ENCODE results near the gene APBA2.
"Not testable (repeated sequence)": the region's sequence is repeated elsewhere in the genome, so short reads cannot be mapped to it uniquely, and the experiment has no call there.

Gene APBA2

DNA sequence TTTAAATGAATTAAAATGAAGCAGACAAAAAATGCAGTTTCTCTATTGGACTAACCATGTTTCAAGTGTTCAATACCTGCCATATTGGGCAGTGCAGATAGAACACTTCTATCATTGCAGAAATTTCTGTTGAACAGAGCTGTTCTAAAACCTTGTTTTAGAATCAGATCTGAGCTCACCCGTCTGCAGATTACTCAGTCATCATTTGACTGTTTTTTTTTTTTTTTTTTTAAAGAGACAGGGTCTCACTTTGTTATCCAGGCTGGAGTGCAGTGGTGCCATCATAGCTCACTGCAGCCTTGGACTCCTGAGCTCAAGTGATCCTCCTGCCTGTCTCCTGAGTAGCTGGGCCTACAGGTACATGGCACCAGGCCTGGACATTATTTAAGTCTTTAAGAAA lies 128.7 kb downstream of the APBA2 start:
- DNase-seq: no peak

DNA sequence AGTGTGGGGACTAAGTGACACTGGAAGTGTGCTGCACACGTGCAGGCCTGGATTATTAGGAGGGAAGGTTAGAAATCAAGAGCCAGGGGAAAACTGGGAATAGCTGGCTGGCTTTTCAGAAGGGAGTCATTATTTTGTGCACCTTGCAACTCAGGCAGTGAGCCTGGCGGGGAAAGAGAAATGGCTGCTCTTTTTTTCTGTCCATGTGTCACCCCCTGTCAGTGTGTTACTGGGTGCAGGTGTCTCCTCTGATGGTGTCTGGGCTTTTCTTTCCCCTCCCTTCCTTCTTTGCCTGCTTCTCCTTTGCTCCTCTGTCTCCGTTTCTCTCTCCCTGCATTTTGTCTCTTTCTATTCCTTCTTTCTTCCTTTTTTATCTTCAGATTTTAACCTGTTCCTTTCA lies 130.7 kb downstream of the APBA2 start:
- DNase-seq: no peak

DNA sequence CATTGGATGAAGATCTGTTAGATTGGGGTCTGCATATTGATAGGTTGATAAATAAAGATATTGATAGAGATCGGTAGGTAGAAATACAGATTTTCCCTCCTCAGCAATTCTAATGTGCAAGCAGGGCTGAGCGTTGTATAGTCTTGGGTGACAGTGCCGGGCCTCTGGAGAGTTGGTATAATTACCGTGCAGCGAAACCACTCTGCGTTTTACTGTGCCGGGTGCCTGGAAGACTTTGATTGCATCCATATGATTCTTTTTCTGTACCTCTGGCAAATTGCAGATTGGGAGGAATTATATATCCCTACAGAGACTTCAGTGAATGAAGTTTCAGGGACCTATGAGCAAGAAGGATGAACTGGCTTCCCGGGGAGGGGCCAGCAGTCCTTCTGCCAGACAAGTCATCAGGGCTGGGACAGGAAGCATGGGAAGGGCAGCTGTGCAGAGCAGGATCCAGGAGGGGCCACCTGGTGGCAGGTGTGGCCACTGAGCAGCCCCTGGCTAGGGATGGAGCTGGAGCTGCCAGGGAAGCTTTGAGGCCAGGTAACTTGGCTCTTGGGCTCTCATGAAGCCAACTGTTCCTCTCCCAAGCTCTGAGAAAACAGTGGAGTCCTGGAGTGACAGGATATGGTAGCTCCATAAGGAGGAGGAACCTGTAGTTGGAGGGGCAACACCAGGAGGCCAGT lies 132.5 kb downstream of the APBA2 start:
- no peak for DNase-seq

DNA sequence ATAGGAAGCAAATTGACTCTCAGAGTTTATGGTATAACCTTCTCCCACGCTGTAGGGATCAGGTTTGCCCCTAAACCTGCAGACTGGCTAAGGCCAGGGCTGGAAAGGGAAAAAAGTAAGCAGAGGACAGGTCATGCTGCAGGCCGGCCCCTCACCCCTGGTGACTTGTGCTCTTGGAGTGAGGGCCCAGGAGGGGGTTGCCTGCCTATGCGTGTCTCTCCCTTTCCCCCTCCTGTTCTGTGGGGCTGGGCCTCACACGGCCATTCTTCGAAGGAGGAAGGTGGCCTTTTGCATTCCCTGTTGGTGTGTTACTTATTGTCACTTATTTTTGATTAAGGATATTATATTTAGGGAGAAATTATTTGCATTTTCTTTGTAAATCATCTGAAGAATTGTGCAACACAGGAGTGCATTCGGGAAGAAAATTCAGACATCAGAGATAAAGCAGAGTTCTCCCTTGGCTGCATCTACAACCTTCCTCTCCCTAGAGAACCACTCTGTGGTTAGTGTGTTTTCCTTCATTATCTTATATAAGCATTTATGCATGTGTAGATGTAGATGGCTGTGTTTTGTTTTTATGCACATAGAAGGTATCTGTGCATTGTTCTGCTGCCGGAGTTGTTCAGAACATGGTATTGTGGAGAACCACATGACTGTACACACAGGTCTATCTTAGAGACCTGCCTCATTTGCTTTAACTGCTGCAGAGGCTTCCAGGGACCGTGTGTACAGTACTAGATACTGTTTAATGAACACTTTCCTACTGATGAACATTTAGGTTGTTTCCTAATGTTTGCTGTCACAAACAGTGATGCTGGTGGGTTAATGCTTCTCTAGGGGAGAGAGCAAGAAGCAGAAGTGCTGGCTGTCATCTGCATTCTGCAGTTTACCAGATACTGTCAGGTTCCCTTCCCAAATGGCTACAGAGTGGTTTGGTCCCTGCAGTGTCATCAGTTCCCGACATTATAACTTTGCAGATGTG lies 133.5 kb downstream of the APBA2 start:
- DNase-seq: no peak

DNA sequence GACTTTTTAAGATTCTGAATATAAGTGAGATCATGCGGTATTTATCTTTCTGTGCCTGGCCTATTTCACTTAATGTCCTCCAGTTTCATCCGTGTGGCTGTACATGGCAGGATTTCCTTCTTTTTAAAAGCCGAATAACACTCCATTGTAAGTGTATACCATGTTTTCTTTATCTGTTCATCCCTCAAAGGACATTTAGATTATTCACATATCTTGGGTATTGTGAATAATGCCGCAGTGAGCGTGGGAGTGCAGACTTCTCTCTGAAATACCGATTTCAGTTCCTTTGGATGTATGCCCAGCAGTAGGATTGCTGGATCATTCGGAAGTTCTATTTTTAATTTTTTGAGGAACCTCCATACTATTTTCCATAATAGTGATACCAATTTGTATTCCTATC lies 136.1 kb downstream of the APBA2 start:
- DNase-seq: no peak

DNA sequence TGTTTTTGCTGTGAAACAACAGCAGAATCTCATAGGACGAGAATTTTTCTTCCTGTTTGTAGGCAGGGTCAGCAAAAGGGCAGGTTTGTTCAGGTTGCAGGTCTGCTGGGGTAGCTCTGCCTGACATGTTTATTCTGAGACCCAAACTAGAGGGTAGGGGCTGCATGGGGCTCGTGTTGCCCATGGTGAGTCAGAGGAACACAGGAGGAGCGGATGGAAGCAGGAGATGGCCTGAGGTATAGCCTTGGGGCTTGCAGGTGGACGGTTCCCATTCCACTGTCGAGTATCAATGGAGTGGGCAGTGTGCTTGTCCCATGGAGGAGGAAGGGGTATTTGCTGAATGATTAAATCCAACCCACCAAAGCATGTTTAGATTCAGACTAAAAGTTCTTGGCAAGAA lies 138.9 kb downstream of the APBA2 start:
- no peak for DNase-seq

DNA sequence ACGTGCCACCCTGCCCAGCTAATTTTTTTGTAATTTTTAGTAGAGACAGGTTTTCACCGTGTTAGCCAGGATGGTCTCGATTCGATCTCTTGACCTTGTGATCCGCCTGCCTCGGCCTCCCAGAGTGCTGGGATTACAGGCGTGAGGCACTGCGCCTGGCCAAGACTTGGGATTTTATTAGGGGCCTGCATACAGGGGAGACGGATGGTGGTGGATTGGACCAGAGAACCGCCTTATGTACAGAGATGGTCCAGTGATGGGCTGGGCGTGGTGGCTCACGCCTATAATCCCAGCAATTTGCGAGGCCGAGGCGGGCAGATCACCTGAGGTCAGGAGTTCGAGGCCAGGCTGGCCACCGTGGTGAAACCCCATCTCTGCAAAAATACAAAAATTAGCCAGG lies 139.6 kb downstream of the APBA2 start:
- DNase-seq: not testable (repeated sequence)

DNA sequence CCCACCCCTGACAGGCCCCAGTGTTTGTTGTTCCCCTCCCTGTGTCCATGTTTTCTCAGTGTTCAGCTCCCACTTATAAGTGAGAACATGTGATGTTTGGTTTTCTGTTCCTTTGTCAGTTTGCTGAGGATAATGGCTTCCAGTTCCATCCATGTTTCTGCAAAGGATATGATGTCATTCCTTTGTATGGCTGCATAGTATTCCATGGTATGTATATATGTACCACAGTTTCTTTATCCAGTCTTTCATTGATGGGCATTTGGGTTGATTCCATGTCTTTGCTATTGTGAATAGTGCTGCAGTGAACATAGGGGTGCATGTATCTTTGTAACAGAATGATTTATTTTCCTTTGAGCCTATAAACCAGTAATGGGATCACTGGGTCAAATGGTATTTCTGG lies 142.4 kb downstream of the APBA2 start:
- DNase-seq: not testable (repeated sequence)

DNA sequence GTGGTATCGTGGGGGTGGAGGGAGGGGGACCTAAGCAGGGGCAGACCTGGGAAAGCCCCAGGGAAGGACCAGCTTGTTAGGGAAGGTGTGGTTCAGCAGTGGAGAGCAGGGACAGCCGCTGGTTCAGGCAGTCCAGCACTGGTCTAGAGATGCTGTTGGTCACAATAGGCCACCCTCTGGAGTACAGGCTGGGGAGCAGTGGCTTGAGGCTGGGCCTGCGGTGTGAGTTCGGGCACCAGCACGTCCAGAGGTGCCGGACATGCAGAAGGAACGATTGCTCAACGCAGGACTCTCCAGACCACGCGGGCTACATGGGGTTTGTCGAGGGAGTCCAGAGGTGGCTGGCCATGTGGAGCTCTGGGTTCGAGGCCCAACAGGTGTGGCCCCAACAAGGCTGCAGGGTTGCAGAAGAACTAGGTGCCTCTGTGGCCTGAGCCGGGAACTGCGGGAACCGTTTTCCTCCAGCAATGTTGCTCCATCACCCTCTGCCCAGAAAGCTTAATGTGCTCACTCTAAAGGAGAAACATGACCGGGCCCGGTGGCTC lies 143.9 kb downstream of the APBA2 start:
- no peak for DNase-seq

DNA sequence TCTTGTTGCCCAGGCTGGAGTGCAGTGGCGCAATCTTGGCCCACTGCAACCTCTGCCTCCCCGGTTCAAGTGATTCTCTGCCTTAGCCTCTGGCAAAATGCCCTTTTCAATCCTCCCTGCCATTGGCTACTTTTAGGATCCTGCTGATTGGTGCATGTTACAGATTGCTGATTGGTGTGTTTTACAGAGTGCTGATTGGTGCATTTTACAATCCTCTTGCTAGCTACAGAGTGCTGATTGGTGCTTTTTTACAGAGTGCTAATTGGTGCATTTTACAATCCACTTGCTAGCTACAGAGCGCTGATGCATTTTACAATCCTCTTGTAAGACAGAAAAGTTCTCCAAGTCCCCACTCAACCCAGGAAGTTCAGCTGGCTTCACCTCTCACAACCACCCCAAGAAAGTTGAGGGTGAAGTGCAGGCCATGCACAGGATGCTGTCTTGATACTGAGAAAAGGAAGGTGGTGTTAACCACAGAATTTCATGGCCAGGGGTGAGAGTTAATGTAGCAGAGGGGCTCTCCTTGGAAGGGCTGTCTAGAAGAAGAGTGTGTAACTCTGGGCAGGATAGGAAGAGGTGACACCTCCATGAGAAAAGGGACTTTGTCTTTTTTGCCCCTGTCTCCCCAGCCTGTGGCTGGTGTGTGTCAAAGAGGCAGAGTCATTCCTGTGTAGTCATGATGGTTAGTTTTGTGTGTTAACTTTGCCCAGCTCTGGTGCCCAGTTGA lies 145.9 kb downstream of the APBA2 start:
- DNase-seq: no peak

DNA sequence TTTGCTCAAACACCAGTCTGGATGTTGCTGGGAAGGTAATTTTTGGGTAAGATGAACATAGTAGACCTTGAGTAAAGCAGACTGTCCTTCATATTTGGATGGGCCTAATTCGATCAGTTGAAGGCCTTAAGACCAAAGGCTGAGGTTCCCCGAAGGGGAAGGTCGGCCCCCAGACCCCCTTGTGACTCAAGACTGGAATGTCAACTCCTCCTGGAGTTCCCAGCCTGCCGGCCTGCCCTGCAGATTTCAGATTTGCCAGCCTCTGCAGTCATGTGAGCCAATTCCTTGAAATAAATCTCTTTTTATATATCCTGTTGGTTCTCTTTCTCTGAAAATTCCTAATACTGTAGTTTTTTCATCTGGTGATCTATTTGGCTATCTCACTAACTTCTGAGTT lies 146.5 kb downstream of the APBA2 start:
- DNase-seq: no peak

DNA sequence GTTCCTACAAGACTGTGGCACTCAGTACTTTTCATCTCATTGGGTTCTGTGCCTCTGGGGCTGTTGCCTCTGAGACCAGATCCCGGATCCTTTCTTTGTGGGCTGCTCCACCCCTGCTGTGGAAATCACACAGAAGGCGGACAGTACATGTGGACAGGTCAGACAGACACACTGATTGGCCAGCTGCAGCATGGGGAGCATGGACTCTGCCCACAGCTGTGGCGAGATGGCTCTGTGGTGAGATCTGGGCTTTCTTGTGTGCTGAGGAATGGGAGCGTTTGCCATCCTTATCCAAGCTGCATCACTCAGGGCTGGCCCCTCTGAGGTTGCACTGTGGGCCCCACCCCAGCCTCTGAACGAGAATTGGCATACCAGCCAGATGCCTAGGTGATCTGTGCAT lies 147.0 kb downstream of the APBA2 start:
- no peak for DNase-seq

DNA sequence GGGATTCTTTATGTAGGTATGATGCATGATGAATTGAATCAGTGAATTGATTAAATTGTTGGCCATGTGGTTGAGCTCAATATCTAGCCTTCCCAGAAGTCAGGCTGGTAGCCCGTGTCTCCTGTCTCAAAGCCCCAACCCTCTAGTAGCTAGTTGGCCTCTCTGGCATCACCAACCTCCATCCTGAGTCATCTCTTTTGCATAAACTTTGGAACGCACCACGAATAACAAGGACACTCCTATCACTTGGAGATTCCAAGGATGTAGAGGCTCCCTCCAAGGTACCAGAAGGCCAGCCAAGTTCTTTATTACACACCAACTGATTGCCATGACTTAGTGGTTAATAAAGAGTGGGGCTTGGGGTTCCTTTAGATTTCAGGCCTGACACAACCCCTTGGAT lies 148.4 kb downstream of the APBA2 start:
- DNase-seq: no peak

DNA sequence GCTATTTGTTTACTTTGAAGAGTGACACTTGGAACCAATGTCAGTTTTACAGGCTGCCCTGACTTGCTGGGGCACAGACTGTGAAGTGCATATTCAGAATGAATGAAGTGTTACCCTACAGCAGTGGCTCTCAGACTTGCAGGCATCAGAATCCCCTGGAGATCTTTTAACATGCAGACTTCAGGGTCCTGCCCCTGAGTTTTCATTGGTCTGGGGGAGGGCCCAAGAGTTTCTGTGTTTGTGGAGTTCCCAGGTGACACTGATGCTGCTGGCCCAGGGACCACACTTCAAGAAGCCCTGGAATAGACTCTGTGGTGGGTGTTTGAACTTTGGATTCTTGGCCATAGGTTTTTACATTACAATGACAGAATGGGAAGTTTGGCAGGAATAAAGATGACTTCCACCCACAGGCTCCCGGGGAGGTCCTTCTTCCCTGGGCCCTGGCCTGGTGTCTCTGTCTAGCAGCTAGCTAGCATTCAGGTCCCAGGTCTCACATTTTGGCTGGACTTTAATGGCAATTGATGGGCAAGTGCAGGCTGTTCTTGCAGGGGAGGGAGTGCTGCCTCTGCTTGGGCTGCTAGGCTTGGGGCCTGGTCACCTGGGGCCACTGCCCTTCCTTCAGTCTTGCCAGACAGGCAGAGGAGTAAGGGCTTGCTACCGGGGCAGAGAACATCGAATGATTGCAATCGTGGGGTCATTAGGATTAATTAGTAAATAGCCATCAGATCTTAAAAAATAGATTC lies 149.0 kb downstream of the APBA2 start:
- no peak for DNase-seq

DNA sequence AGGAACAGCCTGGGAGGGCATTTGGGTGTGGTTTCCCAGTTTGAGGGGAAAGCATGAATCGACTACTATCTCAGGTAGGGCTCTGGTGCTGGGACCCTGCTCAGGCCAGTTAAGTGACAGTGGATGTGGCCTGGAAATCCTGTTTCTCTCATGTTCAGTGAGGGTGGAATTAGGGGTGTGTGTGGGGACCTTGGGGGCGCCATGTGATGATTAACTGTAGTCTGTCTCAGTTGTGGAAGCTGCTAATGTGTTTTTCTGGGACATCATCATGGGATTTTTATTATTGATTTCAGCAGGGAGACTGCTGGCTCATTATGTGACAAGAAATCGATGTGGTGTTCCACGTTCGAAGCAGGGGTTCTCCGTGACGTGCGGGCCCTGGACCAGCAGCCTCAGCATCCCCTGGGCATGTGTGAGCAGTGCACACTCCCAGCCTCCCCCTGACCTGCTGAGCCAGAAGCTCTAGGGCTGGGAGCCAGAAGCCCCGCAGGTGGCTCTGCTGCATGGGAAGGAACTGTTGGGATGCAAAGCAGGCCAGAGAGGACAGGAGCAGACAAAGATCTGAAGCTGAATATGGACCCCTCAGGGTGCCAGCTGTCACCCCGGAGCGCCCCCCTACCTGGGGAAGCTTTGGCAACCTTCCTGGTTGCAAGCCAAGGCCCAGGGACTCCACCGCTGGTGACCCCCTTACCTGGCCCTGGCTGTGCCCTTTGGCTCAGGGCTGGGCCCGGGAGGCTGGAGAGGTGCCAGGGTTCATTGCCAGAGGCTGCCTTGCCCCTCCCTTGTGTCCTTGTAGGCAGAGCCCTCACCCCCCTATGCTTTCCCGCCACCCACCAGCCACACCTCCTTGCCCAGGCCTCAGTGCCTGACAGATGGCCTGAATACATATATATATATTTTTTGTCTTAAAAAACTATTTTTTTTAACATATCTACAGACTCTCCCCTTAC lies 149.8 kb downstream of the APBA2 start:
- no peak for DNase-seq

DNA sequence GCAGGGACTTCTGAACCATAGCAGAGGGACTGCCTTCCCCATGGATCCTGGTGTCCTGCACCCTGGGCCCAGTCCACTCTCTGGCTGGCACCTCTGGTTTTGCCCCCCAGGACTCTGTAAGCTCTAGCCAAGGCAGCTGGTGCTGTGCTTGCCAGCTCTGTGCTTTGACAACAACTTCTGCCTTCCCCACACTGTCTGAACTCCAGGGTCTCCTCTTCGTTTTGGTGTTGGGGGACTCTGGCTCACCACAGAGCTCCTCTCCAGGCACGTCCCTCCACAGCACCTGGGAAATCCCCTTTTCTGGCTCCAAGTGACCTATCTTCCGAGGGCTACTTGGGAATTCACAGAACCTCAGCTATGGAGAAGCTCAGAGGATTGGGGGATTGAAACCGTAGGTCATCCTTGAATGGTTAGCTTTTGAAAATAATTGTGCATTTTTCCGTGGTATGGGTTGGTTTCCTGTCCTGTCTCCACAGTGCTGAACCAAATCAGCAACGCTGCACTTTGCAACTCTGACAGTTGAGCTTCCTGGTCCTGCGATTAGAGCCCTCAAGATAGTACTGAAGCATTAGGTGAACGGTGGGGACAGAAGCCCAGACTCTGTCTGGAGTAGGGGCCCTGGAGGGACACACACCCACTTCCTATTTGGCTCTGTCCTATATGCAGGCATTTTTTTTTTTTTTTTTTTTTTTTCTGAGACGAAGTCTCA lies 152.4 kb downstream of the APBA2 start:
- no peak for DNase-seq

DNA sequence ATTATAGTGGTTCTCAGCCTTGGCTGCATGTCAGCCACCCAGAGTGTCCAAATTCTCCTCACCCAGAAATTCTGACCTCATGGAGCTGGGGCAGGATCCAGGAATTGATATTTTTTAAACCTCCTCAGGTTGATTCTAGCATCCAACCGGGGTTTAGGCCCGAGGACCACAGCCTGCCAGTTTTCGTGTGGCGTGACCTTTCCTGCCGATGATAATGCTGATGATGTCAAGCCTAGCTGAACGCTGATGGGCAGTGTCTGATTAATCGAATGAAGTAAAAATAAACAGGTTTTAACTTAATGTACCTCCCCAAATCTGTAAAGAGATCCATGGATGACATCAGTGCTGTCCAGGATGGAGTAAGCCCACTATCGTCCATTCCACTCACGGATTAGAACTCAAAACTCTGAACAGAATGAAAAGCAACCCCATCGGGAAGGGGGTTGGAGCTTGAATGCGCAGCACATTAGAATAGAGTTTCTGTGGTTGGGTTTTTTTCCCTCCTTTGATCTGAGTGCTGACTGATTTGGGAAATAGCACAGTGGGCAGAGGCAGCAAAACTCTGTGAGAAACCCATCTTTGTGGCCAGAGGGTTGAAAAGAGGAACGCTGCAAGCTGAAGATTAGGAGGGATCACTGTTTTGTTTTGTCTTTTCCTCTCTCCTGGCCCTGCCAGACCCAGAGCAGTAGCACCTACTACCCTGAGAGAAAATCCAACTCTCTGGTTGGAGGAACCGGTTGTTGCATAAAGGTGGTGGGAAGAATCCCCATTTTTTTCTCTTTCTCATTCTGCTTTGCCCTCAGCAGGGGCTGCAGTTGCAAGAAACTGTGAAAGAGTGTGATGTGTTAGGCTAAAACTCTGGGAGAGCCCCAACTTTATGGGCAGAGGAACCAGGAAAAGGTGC lies 153.9 kb downstream of the APBA2 start:
- peak; percentile 34 for DNase-seq

DNA sequence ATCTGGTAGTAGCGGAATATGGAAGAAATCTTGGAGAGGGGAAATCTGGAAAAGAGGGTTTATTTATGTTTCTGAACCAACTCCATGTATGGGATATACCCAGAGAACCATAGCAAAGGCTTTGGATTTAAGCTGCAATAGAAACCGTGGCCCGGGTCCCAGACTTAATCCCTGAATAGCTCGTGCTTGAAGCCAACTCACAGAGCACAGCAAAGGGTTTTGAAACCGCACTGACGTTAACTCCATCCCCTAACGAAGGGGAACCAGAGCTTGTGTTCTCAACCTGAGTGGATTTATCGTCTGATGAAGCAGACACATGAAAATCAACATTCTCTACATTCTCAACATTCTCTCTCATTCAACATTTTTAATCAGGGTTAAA lies 154.6 kb downstream of the APBA2 start:
- no peak for DNase-seq

DNA sequence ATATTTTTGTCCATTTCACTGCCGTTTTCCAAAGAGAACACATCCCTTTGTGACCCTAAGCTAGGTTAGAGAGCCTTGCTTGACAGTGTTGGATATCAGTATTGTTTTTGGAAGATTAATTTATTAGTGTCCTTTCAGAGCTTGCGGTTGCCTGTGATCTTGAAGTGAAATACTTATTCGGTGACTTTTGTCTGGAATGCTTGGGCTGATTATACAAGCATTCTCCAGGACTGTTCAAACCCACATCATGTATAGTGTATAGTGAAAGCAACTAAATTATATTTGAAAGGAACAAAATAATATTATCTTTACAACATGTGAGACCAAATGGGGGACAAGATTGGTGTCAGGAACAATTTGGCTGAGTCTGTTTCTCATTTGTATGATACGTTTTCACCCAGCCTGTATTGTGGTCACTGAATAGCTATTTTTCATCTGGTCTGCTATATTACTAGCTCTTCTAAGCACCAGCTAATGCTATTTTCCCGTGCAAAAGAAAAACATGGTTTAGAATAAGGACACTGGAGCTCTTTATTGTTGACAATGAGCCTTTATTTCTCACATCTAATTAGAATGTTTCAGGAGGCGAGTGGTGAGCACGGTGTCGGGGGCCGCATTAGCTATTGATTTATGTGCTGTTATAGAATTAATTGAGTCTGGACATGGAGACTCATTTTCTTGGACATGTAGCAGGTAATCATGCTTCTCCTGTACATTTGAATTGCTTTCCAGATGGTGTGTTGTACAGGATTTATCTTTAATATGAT lies 158.1 kb downstream of the APBA2 start:
- DNase-seq: no peak

All from stimulated activated CD4-positive, alpha-beta T cell treated with anti-CD3 and anti-CD28 coated beads, Interleukin-15, amount 100 ng/mL, for 24 hours (primary cell).